ENCODE data around the gene ASB10.

ASB10 gene

GRCh38 chr7:151137076-151137675, 49.9 kb downstream of the ASB10 start:
- Mint-ChIP-seq H3K27me3 (no peaks in the 10 kb centered on the region), H3K36me3 (ENCODE audit: low read depth) (peaks cover 100% of the 10 kb centered on the region), H3K4me3 (no peak overlapping the region), H3K9me3 (no peaks in the 10 kb centered on the region), H3K4me1 (ENCODE audit: low read depth) (no peaks in the 10 kb centered on the region), H3K27ac (no peak overlapping the region)
- intact Hi-C loops (cut with micrococcal nuclease): no loop called here

DNA sequence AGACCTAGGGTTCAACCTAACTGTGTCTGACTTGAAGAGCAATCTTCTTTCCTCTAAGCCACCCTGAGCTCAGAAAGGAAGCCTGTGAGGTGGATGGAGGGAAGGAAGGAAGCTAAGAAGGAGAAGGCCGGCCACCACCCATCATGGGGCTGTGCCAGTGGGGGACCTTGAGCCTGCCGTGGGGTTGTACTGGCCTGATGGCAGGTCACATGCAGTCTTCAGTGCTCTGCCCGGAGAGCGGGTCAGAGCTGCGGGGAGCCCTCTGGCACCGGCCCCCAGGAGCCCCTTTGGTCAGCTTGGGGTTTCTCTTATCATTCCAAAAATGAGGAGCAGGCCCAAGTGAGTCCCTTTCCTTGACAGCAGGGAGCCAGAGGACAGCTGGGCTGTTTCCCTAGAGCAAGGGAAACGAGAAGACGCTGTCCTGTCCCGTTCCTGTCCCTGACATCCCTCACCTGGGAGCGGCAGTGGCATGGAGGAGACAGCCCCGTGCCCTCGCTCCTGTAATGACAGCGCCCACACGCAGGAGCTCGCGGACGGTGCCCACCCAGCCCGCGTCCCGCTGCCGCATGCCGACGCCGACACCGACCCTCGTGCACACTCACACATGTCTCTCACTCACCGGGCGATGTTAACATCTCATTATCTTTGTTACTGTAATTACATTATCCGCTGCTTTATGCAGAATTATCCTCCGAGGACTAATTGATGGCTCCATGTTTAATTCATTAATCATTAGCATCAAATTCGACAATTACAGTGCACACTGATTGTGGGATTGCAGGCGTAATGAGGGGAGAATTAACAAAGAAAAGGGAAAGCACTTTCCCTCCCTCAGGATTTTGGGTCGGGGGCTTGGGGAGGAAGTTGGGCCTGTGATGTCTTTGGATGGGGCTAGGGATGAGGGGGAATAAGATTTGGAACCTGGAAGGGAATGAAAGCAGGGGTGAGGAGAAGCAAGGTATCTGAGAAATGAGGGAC, 50.9 kb downstream of the ASB10 start:
- Mint-ChIP-seq H3K4me1 (ENCODE audit: low read depth) (no peaks in the 10 kb centered on the region), H3K36me3 (ENCODE audit: low read depth) (peaks cover 100% of the 10 kb centered on the region), H3K27me3 (no peaks in the 10 kb centered on the region), H3K9me3 (no peaks in the 10 kb centered on the region), H3K4me3 (no peak overlapping the region), H3K27ac (no peak overlapping the region)
- intact Hi-C loops (cut with micrococcal nuclease): no loop called here

DNA sequence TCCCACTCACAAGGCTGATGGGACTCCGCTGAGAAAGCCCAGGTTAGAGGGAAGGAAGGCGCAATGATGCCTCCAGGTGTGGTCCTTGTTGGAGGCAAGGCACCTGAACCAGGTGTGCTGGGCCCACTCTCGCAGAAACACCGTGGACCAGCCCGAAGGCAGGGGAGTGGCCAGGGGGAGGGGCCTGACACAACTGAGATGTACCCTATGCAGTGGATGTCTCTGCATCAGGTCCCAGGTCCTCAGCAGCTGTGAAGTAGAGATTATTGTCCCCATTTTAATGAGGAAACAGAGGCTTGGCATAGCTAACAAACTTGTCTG, 51.6 kb downstream of the ASB10 start:
- Mint-ChIP-seq H3K27ac (no peak overlapping the region), H3K27me3 (no peaks in the 10 kb centered on the region), H3K4me3 (no peak overlapping the region), H3K4me1 (ENCODE audit: low read depth) (no peaks in the 10 kb centered on the region), H3K36me3 (ENCODE audit: low read depth) (peaks cover 100% of the 10 kb centered on the region), H3K9me3 (no peaks in the 10 kb centered on the region)
- intact Hi-C loops (cut with micrococcal nuclease): no loop called here

DNA sequence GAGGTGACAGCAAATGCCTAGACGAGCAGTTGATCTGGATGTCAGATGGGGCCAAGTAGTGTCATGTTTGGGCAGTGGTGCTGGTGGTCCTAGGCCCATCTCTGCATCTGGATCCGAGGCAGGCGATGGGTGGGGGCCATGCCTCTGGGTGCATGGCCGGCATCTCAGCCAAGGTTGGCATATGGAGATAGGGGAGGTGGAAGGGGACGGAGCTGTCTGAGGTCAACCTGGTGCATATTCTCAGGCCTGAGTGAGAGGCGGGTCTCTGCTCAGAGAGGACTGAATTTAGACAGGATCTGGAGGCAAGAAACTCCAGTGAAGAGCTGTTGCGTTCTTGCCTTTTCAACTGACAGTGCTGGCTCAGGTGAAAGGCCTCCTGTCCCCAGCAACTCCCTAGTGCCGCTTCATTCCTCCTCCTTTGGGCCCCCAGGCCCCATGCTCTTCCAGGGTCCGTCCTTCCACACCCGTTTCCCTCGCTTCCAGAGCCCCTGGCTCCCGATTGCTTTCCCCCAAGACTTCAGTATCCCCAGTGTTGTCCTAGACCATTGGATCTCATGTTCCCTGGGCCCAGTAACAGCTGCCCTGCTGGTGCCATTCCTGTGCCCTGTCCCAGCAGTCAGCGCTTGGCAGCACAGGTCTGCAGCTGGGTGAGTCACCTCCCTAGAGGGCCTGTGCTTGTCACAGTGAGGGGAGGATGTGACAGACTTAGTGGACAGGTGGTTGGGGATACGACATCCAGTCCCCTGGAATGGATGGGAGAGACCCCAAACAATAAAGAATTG, 52.1 kb downstream of the ASB10 start:
- Mint-ChIP-seq H3K4me1 (ENCODE audit: low read depth) (no peaks in the 10 kb centered on the region), H3K27me3 (no peaks in the 10 kb centered on the region), H3K27ac (no peak overlapping the region), H3K9me3 (no peaks in the 10 kb centered on the region), H3K36me3 (ENCODE audit: low read depth) (peaks cover 100% of the 10 kb centered on the region), H3K4me3 (no peak overlapping the region)
- intact Hi-C loops (cut with micrococcal nuclease): no loop called here

- Mint-ChIP-seq H3K4me3 (no peak overlapping the region), H3K27ac (no peak overlapping the region), H3K9me3 (no peaks in the 10 kb centered on the region), H3K27me3 (no peaks in the 10 kb centered on the region), H3K36me3 (ENCODE audit: low read depth) (peaks cover 100% of the 10 kb centered on the region), H3K4me1 (ENCODE audit: low read depth) (no peaks in the 10 kb centered on the region)
- intact Hi-C loops (cut with micrococcal nuclease): no loop called here
Observed at GRCh38 chr7:151133986-151134742, 52.9 kb downstream of the ASB10 start.

DNA sequence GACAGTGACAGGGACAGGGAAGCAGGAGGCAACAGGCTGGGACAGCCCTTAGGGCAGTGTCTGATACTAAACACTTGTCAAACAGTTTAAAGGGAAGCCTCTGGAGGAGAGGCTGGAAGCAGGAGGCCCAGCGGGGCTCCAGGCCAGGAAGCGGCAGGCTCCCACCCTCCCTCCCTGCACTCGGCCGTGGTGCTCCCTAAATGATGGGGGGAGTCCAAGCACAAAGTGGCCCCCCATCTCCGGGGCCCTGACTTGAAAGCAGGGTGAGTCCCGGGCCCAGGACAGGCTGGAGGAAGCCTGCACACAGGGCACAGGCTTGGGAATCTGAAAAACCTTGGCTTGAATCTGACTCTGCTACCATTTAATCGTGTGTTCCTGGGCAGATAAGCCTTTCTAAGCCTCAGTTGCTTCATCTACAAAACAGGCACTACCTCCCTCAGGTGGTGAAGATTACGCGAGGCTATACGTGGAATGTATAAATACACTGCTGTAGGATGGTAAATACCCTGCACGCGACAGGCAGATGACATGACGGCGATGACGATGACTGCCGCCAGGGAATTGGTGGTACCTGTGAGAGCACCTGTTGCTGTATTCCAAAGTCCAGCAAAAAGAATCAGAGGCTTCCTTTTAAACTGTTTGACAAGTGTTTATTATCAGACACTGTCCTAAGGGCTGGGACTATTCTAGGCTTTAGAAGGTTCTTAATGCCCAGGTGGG, 53.6 kb downstream of the ASB10 start:
- no peak overlapping the region for H3K27ac Mint-ChIP-seq
- H3K4me1 Mint-ChIP-seq (ENCODE audit: low read depth): no peaks in the 10 kb centered on the region
- peaks cover 100% of the 10 kb centered on the region for H3K36me3 Mint-ChIP-seq (ENCODE audit: low read depth)
- intact Hi-C loops (cut with micrococcal nuclease): no loop called here
- H3K27me3 Mint-ChIP-seq: no peaks in the 10 kb centered on the region
- no peak overlapping the region for H3K4me3 Mint-ChIP-seq
- no peaks in the 10 kb centered on the region for H3K9me3 Mint-ChIP-seq

DNA sequence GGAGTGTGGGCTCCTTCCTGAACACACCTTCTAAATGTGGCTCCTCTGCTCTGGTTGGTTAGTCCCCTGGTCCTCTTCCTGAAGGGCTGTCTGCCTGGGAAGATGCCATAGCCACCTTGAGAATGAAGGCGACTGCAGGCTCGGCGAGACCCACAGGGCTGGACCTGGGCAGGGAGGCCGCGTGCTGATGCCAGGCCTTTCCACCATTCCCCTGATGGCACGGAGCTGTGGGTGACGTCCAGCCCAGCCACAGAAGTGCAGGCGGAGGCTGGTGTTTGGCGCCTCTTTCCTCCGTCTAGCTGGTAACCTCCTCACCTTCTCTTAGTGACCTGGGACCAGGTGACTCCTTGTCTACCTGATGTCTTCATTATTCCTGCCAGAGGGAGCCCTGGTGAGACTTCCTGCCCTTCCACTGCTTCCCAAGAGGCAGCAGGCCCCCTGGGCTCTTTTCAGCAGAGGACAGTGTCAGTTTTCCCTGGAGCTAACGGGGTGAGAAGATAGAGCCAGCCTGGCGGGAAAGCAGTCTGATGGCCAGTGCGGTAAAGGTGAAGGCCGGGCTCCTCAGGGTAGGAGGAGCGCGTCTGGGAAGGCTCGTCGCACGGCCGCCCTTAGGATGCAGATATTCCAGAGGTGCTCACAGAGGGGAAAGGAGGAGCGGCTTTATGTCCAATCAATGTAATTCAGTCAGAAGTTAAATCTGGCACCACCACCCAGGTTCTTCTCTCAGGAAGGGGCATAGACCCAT, 54.4 kb downstream of the ASB10 start:
- no peak overlapping the region for H3K27ac Mint-ChIP-seq
- peaks cover 100% of the 10 kb centered on the region for H3K36me3 Mint-ChIP-seq (ENCODE audit: low read depth)
- intact Hi-C loops (cut with micrococcal nuclease): no loop called here
- no peaks in the 10 kb centered on the region for H3K27me3 Mint-ChIP-seq
- H3K9me3 Mint-ChIP-seq: no peaks in the 10 kb centered on the region
- no peaks in the 10 kb centered on the region for H3K4me1 Mint-ChIP-seq (ENCODE audit: low read depth)
- no peak overlapping the region for H3K4me3 Mint-ChIP-seq

DNA sequence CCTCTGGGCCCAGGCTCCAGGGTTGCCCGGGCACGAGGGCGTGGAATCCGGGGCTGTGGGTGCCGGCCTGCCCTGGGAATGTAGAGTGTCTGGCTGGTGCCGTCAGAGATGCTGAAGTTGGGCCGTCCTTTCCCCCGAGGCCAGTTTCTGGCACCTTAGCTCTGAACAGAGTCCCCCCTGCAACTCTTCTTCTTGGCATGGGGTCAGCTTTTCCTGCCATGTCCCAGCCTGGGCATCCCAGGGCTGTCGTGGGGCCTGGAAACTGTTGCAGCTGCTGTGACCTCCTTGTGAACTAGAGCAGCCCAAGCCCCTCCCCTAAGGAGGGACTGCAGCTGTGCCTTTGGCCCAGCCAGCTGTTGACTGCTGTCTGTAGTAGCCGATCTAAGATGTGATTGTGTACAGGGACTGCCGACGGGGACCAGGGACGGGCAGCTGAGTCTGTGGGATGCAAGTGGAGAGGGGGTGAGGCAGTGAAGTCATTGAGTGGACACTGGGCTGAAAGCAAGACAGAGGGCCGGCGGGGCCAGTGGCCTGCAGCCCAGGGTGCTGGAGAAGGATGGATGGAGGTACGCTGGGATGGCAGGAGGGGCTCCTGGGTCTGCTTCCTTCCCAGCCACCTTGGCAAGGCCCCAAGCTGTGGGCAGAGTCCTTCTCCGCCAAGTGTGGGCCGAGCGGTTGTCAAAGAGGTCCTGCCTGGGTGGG, 55.3 kb downstream of the ASB10 start:
- H3K4me3 Mint-ChIP-seq: no peak overlapping the region
- intact Hi-C loops (cut with micrococcal nuclease): no loop called here
- H3K27me3 Mint-ChIP-seq: no peaks in the 10 kb centered on the region
- H3K27ac Mint-ChIP-seq: no peak overlapping the region
- H3K4me1 Mint-ChIP-seq (ENCODE audit: low read depth): no peaks in the 10 kb centered on the region
- peaks cover 100% of the 10 kb centered on the region for H3K36me3 Mint-ChIP-seq (ENCODE audit: low read depth)
- no peaks in the 10 kb centered on the region for H3K9me3 Mint-ChIP-seq

GRCh38 chr7:151131224-151131591, 55.8 kb downstream of the ASB10 start:
- Mint-ChIP-seq H3K4me1 (ENCODE audit: low read depth) (no peaks in the 10 kb centered on the region), H3K27ac (no peak overlapping the region), H3K27me3 (no peaks in the 10 kb centered on the region), H3K36me3 (ENCODE audit: low read depth) (peaks cover 100% of the 10 kb centered on the region), H3K4me3 (no peak overlapping the region), H3K9me3 (no peaks in the 10 kb centered on the region)
- intact Hi-C loops (cut with micrococcal nuclease): no loop called here

- Mint-ChIP-seq H3K36me3 (ENCODE audit: low read depth) (peaks cover 100% of the 10 kb centered on the region), H3K4me3 (no peak overlapping the region), H3K27ac (no peak overlapping the region), H3K9me3 (no peaks in the 10 kb centered on the region), H3K4me1 (ENCODE audit: low read depth) (no peaks in the 10 kb centered on the region), H3K27me3 (no peaks in the 10 kb centered on the region)
- intact Hi-C loops (cut with micrococcal nuclease): no loop called here
Observed at GRCh38 chr7:151130741-151131157, 56.3 kb downstream of the ASB10 start.

DNA sequence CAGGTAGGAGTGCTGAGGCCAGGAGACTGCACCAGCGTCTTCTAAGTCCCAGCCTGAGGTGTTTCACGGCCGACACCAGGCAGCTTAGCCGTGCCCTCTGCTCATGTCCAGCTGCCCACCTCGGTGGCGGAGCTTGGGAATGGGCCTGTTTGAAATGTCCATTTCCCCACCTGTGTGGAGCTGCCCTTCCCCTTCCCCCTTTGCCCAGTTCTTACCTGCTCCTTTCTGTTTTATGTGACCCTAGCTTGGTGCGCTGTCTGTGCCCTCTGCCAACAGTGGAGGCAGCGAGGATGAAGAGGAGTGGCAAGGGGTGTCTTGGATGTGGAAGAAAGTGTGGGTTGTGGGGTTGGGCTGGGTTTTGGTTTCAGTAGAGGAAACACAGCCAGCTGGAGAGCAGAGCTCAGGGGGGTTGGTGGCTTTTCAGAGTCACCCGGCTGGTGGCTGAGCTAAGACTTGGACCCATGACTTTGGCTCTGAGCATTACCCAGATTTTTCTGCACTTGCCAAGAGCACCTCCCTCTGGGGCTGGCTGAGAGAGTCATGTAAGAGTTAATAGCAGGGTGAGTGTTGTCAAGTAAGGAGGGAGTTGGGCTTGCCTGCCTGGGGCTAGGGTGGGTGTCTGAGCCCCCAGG, 57.0 kb downstream of the ASB10 start:
- H3K36me3 Mint-ChIP-seq (ENCODE audit: low read depth): peaks cover 100% of the 10 kb centered on the region
- H3K4me3 Mint-ChIP-seq: no peak overlapping the region
- no peak overlapping the region for H3K27ac Mint-ChIP-seq
- H3K9me3 Mint-ChIP-seq: no peaks in the 10 kb centered on the region
- intact Hi-C loops (cut with micrococcal nuclease): no loop called here
- peaks cover 4% of the 10 kb centered on the region for H3K4me1 Mint-ChIP-seq (ENCODE audit: low read depth)
- no peaks in the 10 kb centered on the region for H3K27me3 Mint-ChIP-seq
